K562 (cell line): Measurements from ENCODE around the gene GCDH.

Experiments
- DEAF1 ChIP-seq: fragments of 450-650 bp; formaldehyde crosslinking; IDR thresholded peaks from 2 replicates; pipeline ENCODE4 v1.4.0; 2020; ENCODE audit warnings: mild to moderate bottlenecking, moderate library complexity
- IFI16 ChIP-seq: fragments of 250-450 bp; sonication (Bioruptor Pico); IDR thresholded peaks from 2 replicates; pipeline ENCODE4 v2.1.2; 2022; ENCODE audit warnings: mild to moderate bottlenecking, inconsistent platforms
- NR1H2 ChIP-seq: sonication (generic); formaldehyde crosslinking; IDR thresholded peaks from 2 replicates; pipeline ENCODE4 v1.4.0; 2020; ENCODE audit warnings: mild to moderate bottlenecking, missing genetic modification reagents
- SRSF1 ChIP-seq: fragments of 200-400 bp; formaldehyde crosslinking; IDR thresholded peaks from 2 replicates; pipeline ENCODE4 v1.6.1; 2017; ENCODE audit warnings: mild to moderate bottlenecking, low read depth, low read length, moderate library complexity
- ZNF24 ChIP-seq: fragments of 450-650 bp; IDR thresholded peaks from 2 replicates; pipeline ENCODE4 v1.6.1; 2016
- ZNF707 ChIP-seq: fragments of 250-450 bp; sonication (Bioruptor Pico); conservative IDR thresholded peaks from 2 replicates; pipeline ENCODE4 v1.8.0; 2022; ENCODE audit warnings: inconsistent platforms, mild to moderate bottlenecking, moderate library complexity

GRCh38 chr19:12912571-12912970, 21.6 kb downstream of the GCDH start:
- TF ChIP-seq NR1H2 (no peak), ZNF24 (no peak), IFI16 (CRISPR knock-in tag) (no peak), SRSF1 (no peak), ZNF707 (CRISPR knock-in tag) (no peak), DEAF1 (CRISPR knock-in tag) (no peak)
